B cell (primary cell): ENCODE measurements around the gene ALG8. TPM values are rescaled to one million over a fixed set of nuclear protein-coding genes. Genes with fewer than 3 reads are reported as not detected.
A peak's percentile ranks its signal among the peaks of the same experiment; 100 is the strongest.

ENCODE experiments used
- ATAC-seq: fragments of 200-7000 bp; cut with Tn5 transposase; one replicate; pipeline ENCODE4 v1.10.0; 2021; ENCODE audit warnings: low read depth, mild to moderate bottlenecking, moderate number of reproducible peaks, moderate library complexity
- CTCF ChIA-PET: fragments of 350-600 bp; sonication (Branson Sonifier 250); formaldehyde crosslinking; loops from one replicate; lab custom pipeline; 2021; ENCODE audit warnings: antibody characterized with exemption, inconsistent platforms; lab: Charles Lee
- POLR2A ChIA-PET: fragments of 350-600 bp; sonication (Branson Sonifier 250); formaldehyde crosslinking; loops from one replicate; lab custom pipeline; 2021; ENCODE audit warnings: antibody characterized with exemption; lab: Charles Lee
- DNase-seq: peaks from one replicate; pipeline ENCODE4 v3.0.0; 2013
- H2AFZ ChIP-seq: 2 replicates; pipeline ENCODE4 v1.6.1; 2012; ENCODE audit warnings: mild to moderate bottlenecking, low read depth, low read length; ENCODE audit not compliant: insufficient read depth, poor library complexity, severe bottlenecking
- H3K27ac ChIP-seq, 2 donors: 1 replicate in 1 of 2; 2 replicates in 1 of 2; pipeline ENCODE4 v1.5.1; 2012 to 2013; ENCODE audit warnings: low read length in 2 of 2, mild to moderate bottlenecking in 2 of 2, moderate library complexity in 1 of 2
- H3K27me3 ChIP-seq, 4 experiments: fragments of 200-600 bp in 1 of 4; sonication (generic) in 1 of 4; replicated peaks in 1 of 4; 1 replicate in 2 of 4; 2 replicates in 2 of 4; pipeline versions ENCODE4 v1.6.1 to v1.7.0; 2013 to 2016; ENCODE audit warnings: low read length in 3 of 4, mild to moderate bottlenecking in 2 of 4, mixed read lengths in 1 of 4, moderate library complexity in 1 of 4; ENCODE audit not compliant: insufficient read depth in 4 of 4, control insufficient read depth in 3 of 4; ENCODE audit errors: control extremely low read depth in 1 of 4
- H3K36me3 ChIP-seq, 2 experiments: replicated peaks in 1 of 2; 1 replicate in 1 of 2; 2 replicates in 1 of 2; pipeline versions ENCODE4 v1.6.1 to v1.7.1; 2013; ENCODE audit warnings: low read length in 1 of 2; ENCODE audit not compliant: insufficient read depth in 2 of 2, control insufficient read depth in 1 of 2; ENCODE audit errors: control extremely low read depth in 1 of 2, extremely low read depth in 1 of 2
- H3K4me1 ChIP-seq, 2 donors: fragments of 200-600 bp in 1 of 2; sonication (generic) in 1 of 2; 1 replicate in 1 of 2; 2 replicates in 1 of 2; pipeline versions ENCODE4 v1.5.1 to v1.6.1; 2013 to 2017; ENCODE audit warnings: low read length in 2 of 2; ENCODE audit not compliant: control insufficient read depth in 2 of 2, insufficient read depth in 2 of 2
- H3K4me2 ChIP-seq: replicated peaks from 2 replicates; pipeline ENCODE3; 2012; ENCODE audit warnings: mild to moderate bottlenecking, low read depth, low read length; ENCODE audit not compliant: poor library complexity, severe bottlenecking
- H3K4me3 ChIP-seq, 5 experiments: fragments of 200-600 bp in 1 of 5; sonication (generic) in 1 of 5; 1 replicate in 3 of 5; 2 replicates in 2 of 5; pipeline versions ENCODE4 v1.5.1 to v1.7.0; 2011 to 2016; ENCODE audit warnings: low read length in 4 of 5, mild to moderate bottlenecking in 4 of 5, low read depth in 2 of 5, control low read depth in 1 of 5, moderate library complexity in 1 of 5; ENCODE audit not compliant: insufficient read depth in 1 of 5; ENCODE audit errors: control extremely low read depth in 1 of 5, extremely low read depth in 1 of 5
- H3K79me2 ChIP-seq: fragments of 200-600 bp; sonication (generic); one replicate; pipeline ENCODE4 v1.6.0; 2016; ENCODE audit warnings: low read length; ENCODE audit not compliant: control insufficient read depth, insufficient read depth
- H3K9ac ChIP-seq: fragments of 200-600 bp; sonication (generic); 2 replicates; pipeline ENCODE4 v1.6.1; 2017; ENCODE audit warnings: mild to moderate bottlenecking, low read length, moderate library complexity
- H3K9me3 ChIP-seq, 3 donors: one replicate each; pipeline versions ENCODE4 v1.6.1 to v1.7.1; 2013; ENCODE audit warnings: low read length in 2 of 3; ENCODE audit not compliant: control insufficient read depth in 2 of 3, insufficient read depth in 1 of 3; ENCODE audit errors: control extremely low read depth in 1 of 3
- H4K20me1 ChIP-seq: 2 replicates; pipeline ENCODE4 v1.6.0; 2012; ENCODE audit warnings: mild to moderate bottlenecking, low read length; ENCODE audit not compliant: insufficient read depth, control insufficient read depth, poor library complexity, severe bottlenecking
- H3K27ac Mint-ChIP-seq: one replicate; pipeline ENCODE4 v1.8.0; 2021; ENCODE audit warnings: mixed read lengths
- H3K27me3 Mint-ChIP-seq: one replicate; pipeline ENCODE4 v1.8.0; 2021; ENCODE audit warnings: mixed read lengths
- H3K4me1 Mint-ChIP-seq: one replicate; pipeline ENCODE4 v1.8.0; 2021; ENCODE audit warnings: mixed read lengths
- H3K4me3 Mint-ChIP-seq: one replicate; pipeline ENCODE4 v1.8.0; 2021; ENCODE audit warnings: mixed read lengths
- H3K9me3 Mint-ChIP-seq: one replicate; pipeline ENCODE4 v1.8.0; 2022; ENCODE audit warnings: mixed read lengths; ENCODE audit not compliant: insufficient read depth
- CTCF ChIP-seq: fragments of 200-600 bp; IDR thresholded peaks from one replicate; pipeline ENCODE4 v1.8.0; 2022; ENCODE audit warnings: antibody characterized with exemption, mild to moderate bottlenecking
- EZH2 ChIP-seq: IDR thresholded peaks from 2 replicates; pipeline ENCODE4 v1.6.1; 2012; ENCODE audit warnings: borderline replicate concordance, low read depth, mild to moderate bottlenecking, moderate library complexity, low read length; ENCODE audit not compliant: insufficient read depth, poor library complexity, severe bottlenecking
- WGBS: methylation state at CpG from one replicate; pipeline ENCODE4 v1.1.5; 2013; ENCODE audit warnings: missing lambda C conversion rate; ENCODE audit not compliant: insufficient coverage; 5-methylcytosine and 5-hydroxymethylcytosine counted together
- intact Hi-C: fragments of 100-400 bp; cut with micrococcal nuclease; formaldehyde crosslinking; loops from one replicate; pipeline ENCODE4 v1.10.0; 2022
- polyA plus RNA-seq: library from polyadenylated mRNA; depleted of rRNA; stranded (reverse); fragments of >200 nt; gene quantifications from 2 replicates; pipeline ENCODE4 v1.2.3, GENCODE V29; 2012
- total RNA-seq, 2 donors: library from RNA; stranded (reverse); fragments of 120-200 nt in 1 of 2; gene quantifications; 1 replicate in 1 of 2; 2 replicates in 1 of 2; pipeline versions ENCODE4 v1.2.3 to v1.2.4, GENCODE V29; 2013 to 2022

Gene ALG8
- total and polyA plus RNA-seq, 2 donors (not counting 1 experiment from before 2014, with no cell fraction given), result 16.7 to 28.5 TPM

- ChIA-PET POLR2A (interaction anchor here (0.6 to 1.8 kb wide), 3 partner anchors 48 to 130 kb away, joined by 3 to 11 read pairs (median 4); partner anchors contain the start of gene ALG8), CTCF (interaction anchor here (0.7 to 1.3 kb wide), 6 partner anchors 48 to 387 kb away, joined by 3 to 9 read pairs (median 4); partner anchors contain the start of genes ALG8 and NARS2)
- Histone ChIP-seq H3K27me3 (no peaks in the 10 kb centered on the region), H3K4me3 (peak overlapping the region; percentile 67 to 96 (median 90)), H4K20me1 (no peaks in the 10 kb centered on the region), H3K4me2 (peak overlapping the region; percentile 89), H3K79me2 (peaks cover 7% of the 10 kb centered on the region), H2AFZ (peak overlapping the region; percentile 89), H3K9ac (peak overlapping the region; percentile 99), H3K27ac (peak overlapping the region; percentile 55 to 77), H3K9me3 (no peaks in the 10 kb centered on the region), H3K36me3 (no peaks in the 10 kb centered on the region), H3K4me1 (peaks cover 20 to 23% of the 10 kb centered on the region in 2 donors)
- no peak for ATAC-seq
- intact Hi-C loops, result loop anchor here (1.0 to 5.0 kb wide), 6 partner anchors 40 to 387 kb away; partner anchors contain the start of genes ALG8, GAB2, INTS4 and NARS2
- TF ChIP-seq CTCF (no peak), EZH2 (no peak)
- no peak for DNase-seq
- H3K27ac Mint-ChIP-seq, result peak overlapping the region; percentile 93
- peaks cover 42% of the 10 kb centered on the region for H3K4me1 Mint-ChIP-seq
- no peaks in the 10 kb centered on the region for H3K9me3 Mint-ChIP-seq
- H3K27me3 Mint-ChIP-seq, result no peaks in the 10 kb centered on the region
- peak overlapping the region; percentile 100 for H3K4me3 Mint-ChIP-seq
- 21% methylated on average over 22 of the region's 31 CpGs for WGBS
Measured at GRCh38 chr11:78187366-78188285, 48.2 kb upstream of the ALG8 start.

GRCh38 chr11:78181185-78181584 is 41.8 kb upstream of the ALG8 start:
- ATAC-seq, result no peak
- no peaks in the 10 kb centered on the region for H3K79me2 ChIP-seq
- CTCF ChIA-PET, result no interaction called here

More at GRCh38 chr11:78181185-78181584, 41.8 kb upstream of the ALG8 start:
- Histone ChIP-seq H3K36me3 (no peaks in the 10 kb centered on the region), H3K27ac (no peak overlapping the region), H3K4me3 (no peak overlapping the region), H3K4me1 (no peaks in the 10 kb centered on the region), H3K4me2 (no peak overlapping the region), H3K27me3 (no peaks in the 10 kb centered on the region), H4K20me1 (no peaks in the 10 kb centered on the region), H3K9me3 (peaks cover 0 to under 1% (median 0%) of the 10 kb centered on the region in 3 donors), H2AFZ (no peak overlapping the region), H3K9ac (no peak overlapping the region)
- TF ChIP-seq CTCF (no peak), EZH2 (no peak)
- 100% methylated on average over 1 of the region's 2 CpGs for WGBS
- intact Hi-C loops, result no loop called here
- H3K4me3 Mint-ChIP-seq, result no peak overlapping the region
- H3K9me3 Mint-ChIP-seq, result peaks cover 12% of the 10 kb centered on the region
- DNase-seq, result no peak
- H3K4me1 Mint-ChIP-seq, result no peaks in the 10 kb centered on the region
- no peaks in the 10 kb centered on the region for H3K27me3 Mint-ChIP-seq
- H3K27ac Mint-ChIP-seq, result no peak overlapping the region
- POLR2A ChIA-PET, result no interaction called here
